ENCODE measurements around the gene ITIH5.

- TF ChIP-seq CTCF (conservative IDR thresholded peaks at IDR 0.05 in 1 of 2, IDR thresholded peaks at IDR 0.05 in 1 of 2; ENCODE audit: low read depth in 1 of 2, low read length in 2 of 2) (no peak), EZH2 (IDR thresholded peaks at IDR 0.05; ENCODE audit: low read length, missing control alignments) (no peak)
Measured at GRCh38 chr10:7702288-7702812, 35.6 kb upstream of the ITIH5 start.

Data from fibroblast of lung (primary cell).